DND-41 (cell line): ENCODE measurements around the gene PDF.
"Not testable (repeated sequence)": the region's sequence is repeated elsewhere in the genome, so short reads cannot be mapped to it uniquely, and the experiment has no call there.

Experiments
- ATAC-seq: fragments of 200-7000 bp; cut with Tn5 transposase; 3 replicates; pipeline ENCODE4 v1.9.1; 2021; ENCODE audit warnings: low read depth; ENCODE audit not compliant: insufficient read depth
- DNase-seq: peaks from one replicate; pipeline ENCODE4 v3.0.0-alpha.2; 2020
- H2AFZ ChIP-seq: 2 replicates; pipeline ENCODE4 v1.6.0; 2012; ENCODE audit warnings: low read depth, low read length
- H3K27ac ChIP-seq: 2 replicates; pipeline ENCODE4 v1.5.1; 2012; ENCODE audit warnings: low read length, inconsistent platforms
- H3K27me3 ChIP-seq: fragments of 200-600 bp; sonication (generic); 2 replicates; pipeline ENCODE4 v1.6.0; 2012; ENCODE audit warnings: low read length, mild to moderate bottlenecking, inconsistent platforms; ENCODE audit not compliant: insufficient read depth, poor library complexity
- H3K36me3 ChIP-seq: 2 replicates; pipeline ENCODE4 v1.5.1; 2012; ENCODE audit warnings: low read length, inconsistent platforms; ENCODE audit not compliant: insufficient read depth
- H3K4me1 ChIP-seq: 2 replicates; pipeline ENCODE4 v1.5.1; 2012; ENCODE audit warnings: mild to moderate bottlenecking, low read length; ENCODE audit not compliant: insufficient read depth
- H3K4me2 ChIP-seq: 2 replicates; pipeline ENCODE4 v1.6.0; 2012; ENCODE audit warnings: mild to moderate bottlenecking, moderate library complexity, low read length, inconsistent platforms; ENCODE audit not compliant: insufficient read depth
- H3K4me3 ChIP-seq, 2 experiments: fragments of 200-600 bp in 1 of 2; shearing (Covaris generic) in 1 of 2; 2 replicates each; pipeline ENCODE4 v1.5.1; 2012 to 2016; ENCODE audit warnings: inconsistent platforms in 2 of 2, low read length in 2 of 2, mild to moderate bottlenecking in 2 of 2, low read depth in 1 of 2, moderate library complexity in 1 of 2
- H3K79me2 ChIP-seq: 2 replicates; pipeline ENCODE4 v1.6.0; 2012; ENCODE audit warnings: low read length, inconsistent platforms; ENCODE audit not compliant: insufficient read depth
- H3K9ac ChIP-seq: 2 replicates; pipeline ENCODE4 v1.6.0; 2012; ENCODE audit warnings: low read depth, mild to moderate bottlenecking, inconsistent platforms, low read length, moderate library complexity
- H3K9me3 ChIP-seq: 2 replicates; pipeline ENCODE4 v1.5.1; 2012; ENCODE audit warnings: low read length, moderate library complexity, mild to moderate bottlenecking, inconsistent platforms; ENCODE audit not compliant: insufficient read depth, severe bottlenecking
- H4K20me1 ChIP-seq: 2 replicates; pipeline ENCODE4 v1.6.0; 2012; ENCODE audit warnings: low read length; ENCODE audit not compliant: insufficient read depth
- CTCF ChIP-seq: IDR thresholded peaks from 2 replicates; pipeline ENCODE4 v1.5.1; 2012; ENCODE audit warnings: borderline replicate concordance, low read length, moderate library complexity, mild to moderate bottlenecking; ENCODE audit not compliant: poor library complexity, severe bottlenecking; ENCODE audit errors: extremely low read depth
- EZH2 ChIP-seq: IDR thresholded peaks from 3 replicates; pipeline ENCODE4 v1.6.1; 2012; ENCODE audit warnings: borderline replicate concordance, low read depth, mild to moderate bottlenecking, moderate library complexity, low read length, inconsistent platforms; ENCODE audit not compliant: severe bottlenecking

Gene PDF

DNA sequence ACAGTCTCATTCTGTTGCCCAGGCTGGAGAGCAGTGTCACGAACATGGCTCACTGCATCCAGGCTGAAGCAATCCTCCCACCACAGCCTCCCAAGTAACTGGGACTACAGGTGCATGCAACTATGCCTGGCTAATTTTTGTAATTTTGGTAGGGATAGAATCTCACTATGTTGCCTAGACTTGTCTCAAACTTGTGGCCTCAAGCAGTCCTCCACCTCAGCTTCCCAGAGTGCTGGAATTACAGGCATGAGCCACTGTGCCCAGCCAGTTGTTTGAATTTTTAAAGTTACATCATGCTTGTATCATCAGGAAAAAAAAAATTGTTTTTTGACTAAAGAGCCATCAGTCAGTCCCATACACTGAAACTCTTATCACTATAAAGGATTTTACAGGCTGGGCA is 36.3 kb downstream of the PDF start:
- TF ChIP-seq EZH2 (no peak), CTCF (no peak)
- Histone ChIP-seq H3K4me2 (no peak overlapping the region), H3K4me1 (no peaks in the 10 kb centered on the region), H3K36me3 (no peaks in the 10 kb centered on the region; the same call in 1 of the 2 replicates), H2AFZ (no peak overlapping the region), H3K9me3 (no peaks in the 10 kb centered on the region), H3K27me3 (no peaks in the 10 kb centered on the region), H3K27ac (no peak overlapping the region), H3K4me3 (no peak overlapping the region), H3K79me2 (no peaks in the 10 kb centered on the region), H3K9ac (no peak overlapping the region), H4K20me1 (no peaks in the 10 kb centered on the region)
- ATAC-seq (no peak), DNase-seq (no peak)

- Histone ChIP-seq H3K4me1 (no peaks in the 10 kb centered on the region), H2AFZ (no peak overlapping the region), H3K4me3 (no peak overlapping the region), H4K20me1 (no peaks in the 10 kb centered on the region), H3K9me3 (no peaks in the 10 kb centered on the region), H3K36me3 (peaks cover 3% of the 10 kb centered on the region; the same call in 1 of the 2 replicates), H3K27ac (no peak overlapping the region), H3K4me2 (no peak overlapping the region), H3K9ac (no peak overlapping the region), H3K79me2 (no peaks in the 10 kb centered on the region), H3K27me3 (no peaks in the 10 kb centered on the region)
- TF ChIP-seq EZH2, result no peak
- no peak for TF ChIP-seq CTCF
- ATAC-seq, result no peak
- no peak for DNase-seq
These were observed 37.0 kb downstream of the PDF start for GRCh38 chr16:69293401-69293800.

DNA sequence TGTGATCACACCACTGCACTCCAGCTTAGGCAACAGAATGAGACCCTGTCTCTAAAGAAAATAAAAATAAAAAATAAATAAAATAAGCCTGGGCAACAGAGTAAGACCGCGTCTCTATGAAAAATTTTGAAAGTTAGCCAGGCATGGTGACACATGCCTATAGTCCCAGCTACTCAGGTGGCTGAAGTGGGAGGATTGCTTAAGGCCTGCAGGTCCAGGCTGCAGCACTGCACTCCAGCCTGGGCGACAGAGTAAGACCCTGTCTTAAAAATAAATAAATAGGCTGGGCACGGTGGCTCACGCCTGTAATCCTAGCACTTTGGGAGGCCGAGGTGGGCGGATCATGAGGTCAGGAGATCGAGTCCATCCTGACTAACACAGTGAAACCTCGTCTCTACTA is 38.7 kb downstream of the PDF start:
- DNase-seq, ATAC-seq, H3K36me3 ChIP-seq, H3K4me3 ChIP-seq, H3K4me2 ChIP-seq, H3K9ac ChIP-seq, H3K9me3 ChIP-seq, H3K27me3 ChIP-seq, H4K20me1 ChIP-seq, H3K79me2 ChIP-seq, H3K4me1 ChIP-seq, H3K27ac ChIP-seq, H2AFZ ChIP-seq: not testable (repeated sequence)

DNA sequence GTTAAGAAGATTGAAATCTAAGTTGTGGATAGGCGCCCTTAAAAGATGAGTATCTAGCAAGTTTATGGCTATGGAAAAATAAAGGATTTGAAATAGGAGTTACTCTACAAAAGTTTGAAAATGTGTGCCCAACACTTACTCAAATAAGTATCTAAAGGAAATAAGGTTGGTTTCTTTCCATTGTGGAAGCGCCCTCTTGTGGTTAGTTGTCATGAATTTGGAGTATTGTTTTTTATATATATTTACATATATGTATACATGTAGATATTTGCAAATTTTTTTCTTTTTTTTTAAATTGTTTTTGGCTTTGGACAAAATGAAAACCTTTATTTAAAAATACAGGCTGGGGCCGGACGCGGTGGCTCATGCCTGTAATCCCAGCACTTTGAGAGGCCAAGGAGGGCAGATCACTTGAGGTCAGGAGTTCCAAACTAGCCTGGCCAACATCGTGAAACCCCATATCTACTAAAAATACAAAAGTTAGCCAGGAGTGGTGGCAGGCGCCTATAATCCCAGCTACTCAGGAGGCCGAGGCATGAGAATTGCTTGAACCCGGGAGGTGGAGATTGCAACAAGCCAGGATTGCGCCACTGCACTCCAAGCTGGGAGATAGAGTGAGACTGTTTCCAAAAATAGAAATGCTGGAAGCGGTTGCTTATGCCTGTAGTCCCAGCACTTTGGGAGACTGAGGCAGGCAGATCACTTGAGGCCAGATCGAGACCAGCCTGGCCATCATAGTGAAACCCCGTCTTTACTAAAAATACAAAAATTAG is 43.3 kb downstream of the PDF start:
- peak; percentile 58; the same call in 2 of the 3 replicates for ATAC-seq
- peak; percentile 53 for TF ChIP-seq CTCF
- no peak for TF ChIP-seq EZH2
- peak; percentile 40 for DNase-seq

More for the DNA sequence above, 43.3 kb downstream of the PDF start:
- Histone ChIP-seq H3K4me1 (no peaks in the 10 kb centered on the region), H3K9ac (no peak overlapping the region), H3K27ac (no peak overlapping the region), H3K9me3 (no peaks in the 10 kb centered on the region), H3K36me3 (peaks cover 20% of the 10 kb centered on the region), H3K4me2 (no peak overlapping the region), H4K20me1 (no peaks in the 10 kb centered on the region), H2AFZ (no peak overlapping the region), H3K4me3 (no peak overlapping the region), H3K79me2 (no peaks in the 10 kb centered on the region), H3K27me3 (no peaks in the 10 kb centered on the region)
